ENCODE data around the gene DCHS1.

Gene DCHS1

DNA sequence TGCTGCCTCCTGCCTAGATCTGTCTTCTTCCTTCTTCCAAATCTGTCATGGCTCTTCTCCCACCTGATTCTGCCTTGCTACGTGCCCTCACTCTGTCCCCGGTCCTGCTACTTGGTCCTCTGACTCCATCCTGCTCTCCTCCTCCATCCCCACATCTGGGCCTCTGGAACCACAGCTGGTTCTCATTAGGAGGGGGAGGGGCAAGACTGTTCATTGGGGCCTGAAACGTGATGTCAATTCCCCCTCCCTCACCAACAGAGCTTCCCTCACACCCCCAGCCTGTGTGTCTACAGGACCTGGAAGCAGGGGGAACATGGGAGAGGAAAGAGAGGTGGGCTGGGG, 9.1 kb downstream of the DCHS1 start:
- CTCF ChIA-PET, result interaction anchor here (0.8 kb wide), 1 partner anchor 37 kb away, joined by 3 read pairs; the partner anchor contains the start of gene MRPL17
- DNase-seq (ENCODE audit: extremely low spot score), result no peak
- no peak for TF ChIP-seq HDGF (IDR thresholded peaks at IDR 0.05; ENCODE audit: borderline replicate concordance)
- TF ChIP-seq, protein P1, sequence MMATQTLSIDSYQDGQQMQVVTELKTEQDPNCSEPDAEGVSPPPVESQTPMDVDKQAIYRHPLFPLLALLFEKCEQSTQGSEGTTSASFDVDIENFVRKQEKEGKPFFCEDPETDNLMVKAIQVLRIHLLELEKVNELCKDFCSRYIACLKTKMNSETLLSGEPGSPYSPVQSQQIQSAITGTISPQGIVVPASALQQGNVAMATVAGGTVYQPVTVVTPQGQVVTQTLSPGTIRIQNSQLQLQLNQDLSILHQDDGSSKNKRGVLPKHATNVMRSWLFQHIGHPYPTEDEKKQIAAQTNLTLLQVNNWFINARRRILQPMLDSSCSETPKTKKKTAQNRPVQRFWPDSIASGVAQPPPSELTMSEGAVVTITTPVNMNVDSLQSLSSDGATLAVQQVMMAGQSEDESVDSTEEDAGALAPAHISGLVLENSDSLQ (IDR thresholded peaks at IDR 0.05), result no peak
- TF ChIP-seq ELF4 (IDR thresholded peaks at IDR 0.05), result no peak
- TF ChIP-seq FOXK2 (IDR thresholded peaks at IDR 0.05), result no peak
- POLR2A ChIA-PET, result interaction anchor here (0.7 to 0.9 kb wide), 2 partner anchors 9 to 11 kb away, joined by 3 read pairs; no protein-coding TSS in a partner anchor

DNA sequence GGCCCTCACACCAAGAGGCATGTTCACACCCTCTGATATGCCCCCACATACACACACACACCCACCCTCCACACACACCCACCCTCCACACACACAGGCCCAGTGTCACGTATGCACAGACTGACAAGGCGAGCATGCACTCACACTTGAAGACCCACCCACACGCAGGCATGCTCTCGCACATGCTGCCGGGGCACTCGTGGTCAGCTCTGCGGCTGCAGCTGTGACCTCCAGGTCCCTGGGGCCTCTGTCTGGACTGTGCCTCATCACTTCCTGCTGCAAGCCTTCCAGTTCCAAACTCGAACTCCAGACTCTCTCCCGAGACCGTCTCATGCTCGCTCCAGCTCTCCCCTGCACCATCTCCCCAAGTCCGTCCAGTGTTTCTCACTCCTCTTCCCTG, 9.5 kb downstream of the DCHS1 start:
- no peak for DNase-seq (ENCODE audit: extremely low spot score)
- TF ChIP-seq TARDBP (IDR thresholded peaks at IDR 0.05) (no peak), LEF1 (IDR thresholded peaks at IDR 0.05; ENCODE audit: borderline replicate concordance) (no peak), BHLHE40 (IDR thresholded peaks at IDR 0.05; ENCODE audit: borderline replicate concordance) (no peak), FOXK2 (IDR thresholded peaks at IDR 0.05) (no peak), L3MBTL2 (conservative IDR thresholded peaks at IDR 0.05) (no peak), FOXM1 (IDR thresholded peaks at IDR 0.05; ENCODE audit: borderline replicate concordance) (no peak), ARNT (IDR thresholded peaks at IDR 0.05) (no peak)
- POLR2A ChIA-PET, result interaction anchor here (0.7 kb wide), 1 partner anchor 11 kb away, joined by 3 read pairs; no protein-coding TSS in a partner anchor
- CTCF ChIA-PET, result no interaction called here

DNA sequence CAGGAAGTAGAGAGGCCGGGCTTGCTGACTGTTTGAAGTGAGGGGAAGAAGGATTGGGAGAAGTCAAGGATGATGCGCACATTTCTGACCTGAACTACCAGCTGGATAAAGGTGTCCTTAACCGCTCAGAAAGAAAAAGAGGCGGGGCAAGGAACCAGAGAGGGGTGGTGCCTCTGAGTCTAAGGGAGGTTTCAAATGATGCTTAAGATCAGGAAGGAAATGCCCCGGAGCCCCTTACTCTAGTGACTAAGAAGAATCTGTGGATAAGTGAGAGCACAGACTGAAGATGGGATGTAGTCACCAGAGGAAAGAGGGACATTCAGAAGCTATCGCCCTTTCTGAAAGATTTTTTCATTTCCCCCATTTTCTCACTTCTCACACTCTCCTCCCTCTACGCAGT, 12.7 kb downstream of the DCHS1 start:
- ChIA-PET POLR2A (no interaction called here), CTCF (no interaction called here)
- TF ChIP-seq TARDBP (IDR thresholded peaks at IDR 0.05) (no peak), ARNT (IDR thresholded peaks at IDR 0.05) (no peak), FOXA1 (IDR thresholded peaks at IDR 0.05) (no peak), SUZ12 (IDR thresholded peaks at IDR 0.05) (no peak), L3MBTL2 (conservative IDR thresholded peaks at IDR 0.05) (no peak)
- no peak for DNase-seq (ENCODE audit: extremely low spot score)

- CTCF ChIA-PET, result no interaction called here
- DNase-seq (ENCODE audit: extremely low spot score), result no peak
- POLR2A ChIA-PET, result no interaction called here
- TF ChIP-seq, protein P1 (IDR thresholded peaks at IDR 0.05), result no peak
- TF ChIP-seq FOXM1 (IDR thresholded peaks at IDR 0.05; ENCODE audit: borderline replicate concordance) (no peak), BHLHE40 (IDR thresholded peaks at IDR 0.05; ENCODE audit: borderline replicate concordance) (no peak), HDGF (IDR thresholded peaks at IDR 0.05; ENCODE audit: borderline replicate concordance) (no peak), ARNT (IDR thresholded peaks at IDR 0.05) (no peak), SUZ12 (IDR thresholded peaks at IDR 0.05) (no peak), LEF1 (IDR thresholded peaks at IDR 0.05; ENCODE audit: borderline replicate concordance) (no peak), ELF4 (IDR thresholded peaks at IDR 0.05) (no peak), CTBP1 (IDR thresholded peaks at IDR 0.05; ENCODE audit: borderline replicate concordance) (no peak), L3MBTL2 (conservative IDR thresholded peaks at IDR 0.05) (no peak), ZNF384 (IDR thresholded peaks at IDR 0.05) (no peak), SP1 (IDR thresholded peaks at IDR 0.05) (no peak)
These were observed 14.5 kb downstream of the DCHS1 start for GRCh38 chr11:6640985-6641701.

- ChIA-PET CTCF (no interaction called here), POLR2A (no interaction called here)
- TF ChIP-seq ARNT (IDR thresholded peaks at IDR 0.05) (no peak), FOXM1 (IDR thresholded peaks at IDR 0.05; ENCODE audit: borderline replicate concordance) (no peak), HDGF (IDR thresholded peaks at IDR 0.05; ENCODE audit: borderline replicate concordance) (no peak), ZNF384 (IDR thresholded peaks at IDR 0.05) (no peak)
- no peak for DNase-seq (ENCODE audit: extremely low spot score)
These were observed 15.3 kb downstream of the DCHS1 start for GRCh38 chr11:6640036-6640984.

DNA sequence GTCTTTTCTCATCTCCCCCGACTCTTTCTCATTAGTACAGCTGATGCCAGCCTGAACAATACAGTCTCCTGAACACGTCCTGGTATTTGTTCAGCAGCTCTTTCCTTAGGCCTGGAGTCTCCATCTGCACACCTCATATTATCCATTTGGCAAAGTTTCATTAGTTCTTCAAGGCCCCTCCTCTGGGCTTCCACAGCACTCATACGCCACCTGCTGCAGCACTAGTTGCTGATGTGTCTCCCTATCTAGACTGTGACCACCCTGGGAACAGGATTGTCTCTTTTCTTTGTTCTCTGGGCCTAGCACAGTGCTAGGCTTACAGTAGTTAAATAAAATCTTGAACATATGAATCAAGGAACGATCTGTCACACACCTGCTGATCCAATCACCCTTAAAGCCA, 17.2 kb downstream of the DCHS1 start:
- TF ChIP-seq FOXM1 (IDR thresholded peaks at IDR 0.05; ENCODE audit: borderline replicate concordance), result no peak
- no peak for TF ChIP-seq ARNT (IDR thresholded peaks at IDR 0.05)
- TF ChIP-seq HDGF (IDR thresholded peaks at IDR 0.05; ENCODE audit: borderline replicate concordance), result no peak
- no peak for TF ChIP-seq TARDBP (IDR thresholded peaks at IDR 0.05)
- TF ChIP-seq, protein P1 (IDR thresholded peaks at IDR 0.05), result no peak
- TF ChIP-seq ZNF384 (IDR thresholded peaks at IDR 0.05), result no peak
- no peak for TF ChIP-seq FOXK2 (IDR thresholded peaks at IDR 0.05)
- TF ChIP-seq NFRKB (IDR thresholded peaks at IDR 0.05), result no peak
- no peak for TF ChIP-seq SUZ12 (IDR thresholded peaks at IDR 0.05)
- no peak for TF ChIP-seq FOXA1 (IDR thresholded peaks at IDR 0.05)
- TF ChIP-seq BHLHE40 (IDR thresholded peaks at IDR 0.05; ENCODE audit: borderline replicate concordance), result no peak
- no peak for TF ChIP-seq CTBP1 (IDR thresholded peaks at IDR 0.05; ENCODE audit: borderline replicate concordance)
- no peak for TF ChIP-seq ELF4 (IDR thresholded peaks at IDR 0.05)
- no peak for TF ChIP-seq L3MBTL2 (conservative IDR thresholded peaks at IDR 0.05)
- TF ChIP-seq SP1 (IDR thresholded peaks at IDR 0.05), result no peak
- no peak for TF ChIP-seq LEF1 (IDR thresholded peaks at IDR 0.05; ENCODE audit: borderline replicate concordance)
- CTCF ChIA-PET, result no interaction called here
- POLR2A ChIA-PET, result interaction anchor here (0.9 to 1.5 kb wide), 5 partner anchors 9 to 45 kb away, joined by 3 to 4 read pairs (median 4); partner anchors contain the start of genes MRPL17 and TAF10
- DNase-seq (ENCODE audit: extremely low spot score), result no peak
